GM18517 (cell line): ENCODE data around the gene MAN1A1.

Source experiments
- ATAC-seq: cut with Tn5 transposase; IDR thresholded peaks from one replicate; pipeline ENCODE4 v1.9.1; 2021; ENCODE audit warnings: mild to moderate bottlenecking, moderate library complexity; ENCODE audit not compliant: unreplicated experiment

Gene MAN1A1

GRCh38 chr6:119327810-119328209, 21.8 kb downstream of the MAN1A1 start:
- ATAC-seq: no peak

GRCh38 chr6:119326291-119327005, 23.1 kb downstream of the MAN1A1 start:
- ATAC-seq: no peak

- ATAC-seq: no peak
Measured at GRCh38 chr6:119325559-119326265, 23.8 kb downstream of the MAN1A1 start.

- no peak for ATAC-seq
Measured at GRCh38 chr6:119324718-119325117, 24.8 kb downstream of the MAN1A1 start.

DNA sequence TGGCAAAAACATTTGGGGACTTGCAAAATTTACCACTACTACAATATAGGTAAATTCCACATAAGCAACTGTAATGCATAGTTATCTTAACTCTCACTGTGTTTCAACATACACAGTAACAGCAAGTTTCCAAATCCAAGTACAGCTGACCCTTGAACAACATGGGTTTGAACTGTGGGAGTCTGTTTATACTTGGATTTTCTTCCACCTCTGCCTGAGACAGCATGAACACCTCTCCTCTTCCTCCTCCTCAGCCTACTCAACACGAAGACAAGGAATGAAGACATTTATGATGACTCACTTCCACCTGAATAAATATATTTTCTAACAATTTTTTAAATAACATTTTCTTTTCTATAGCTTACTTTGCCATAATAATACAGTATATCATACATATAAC, 25.6 kb downstream of the MAN1A1 start:
- no peak for ATAC-seq

DNA sequence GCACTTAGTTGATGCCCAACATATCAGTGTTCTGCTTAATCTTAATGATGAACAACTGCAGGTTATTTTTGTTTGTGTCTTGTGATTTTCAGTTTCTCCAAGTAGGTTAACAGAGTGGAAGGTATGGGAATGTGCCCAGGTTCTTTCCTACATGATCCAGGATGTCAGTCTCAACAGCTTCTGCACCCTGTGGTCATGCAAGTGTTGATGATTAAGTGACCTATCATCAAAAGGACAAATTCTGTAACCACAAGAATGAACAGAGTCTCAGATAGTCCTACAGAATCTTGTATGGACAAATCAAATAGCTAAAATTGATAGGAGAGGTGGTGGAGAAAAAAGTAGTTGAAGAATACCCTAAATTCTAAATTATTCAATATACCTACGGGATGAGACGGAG, 26.1 kb downstream of the MAN1A1 start:
- ATAC-seq: no peak

DNA sequence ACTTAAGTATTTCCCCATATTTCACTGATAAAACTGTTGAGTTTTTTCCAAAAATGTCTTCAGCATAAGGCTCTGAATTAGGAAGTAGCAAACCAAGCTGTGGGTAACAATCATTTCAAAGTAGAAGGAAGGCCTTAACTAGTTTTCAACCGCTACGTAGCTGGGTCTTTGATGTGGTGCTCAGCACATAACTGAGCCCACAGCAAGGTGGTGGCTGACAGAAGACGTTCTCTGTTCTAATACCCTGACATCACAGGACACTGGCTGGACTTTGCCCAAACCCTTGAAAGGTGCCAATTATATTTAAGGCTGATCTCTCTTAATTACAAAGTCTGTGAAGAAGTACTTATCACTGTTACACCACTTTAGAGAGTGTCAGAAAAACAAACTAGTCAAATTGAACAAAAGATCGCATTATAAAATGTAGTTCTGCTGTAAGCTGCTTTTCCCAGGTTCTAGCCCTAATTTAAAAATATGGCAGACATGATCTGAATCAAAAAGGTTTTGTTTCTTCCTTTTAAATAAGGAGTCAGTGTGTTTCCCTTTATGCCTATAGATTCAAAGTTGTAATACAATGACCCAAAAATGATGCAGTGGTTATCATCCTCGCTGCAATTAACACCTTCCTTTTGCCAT, 26.7 kb downstream of the MAN1A1 start:
- no peak for ATAC-seq

DNA sequence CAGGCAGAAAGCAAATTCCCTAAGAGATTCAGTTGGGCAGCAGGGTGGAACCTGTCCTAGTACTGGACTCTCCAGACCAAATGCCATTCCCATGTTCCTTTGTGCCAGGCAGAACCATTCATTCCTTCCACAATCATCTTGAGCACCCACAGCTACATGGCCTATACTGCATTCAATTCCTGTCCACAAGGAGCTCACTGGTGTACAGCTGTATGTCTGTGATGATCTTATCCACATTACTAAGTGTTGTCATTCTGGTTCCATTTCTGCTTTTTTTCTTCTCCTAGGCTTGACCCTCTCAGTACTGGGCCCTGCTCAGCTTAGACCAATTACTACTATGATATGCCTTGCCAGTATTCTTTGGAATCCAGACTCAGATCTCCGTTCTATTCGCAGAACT, 27.5 kb downstream of the MAN1A1 start:
- ATAC-seq: no peak

DNA sequence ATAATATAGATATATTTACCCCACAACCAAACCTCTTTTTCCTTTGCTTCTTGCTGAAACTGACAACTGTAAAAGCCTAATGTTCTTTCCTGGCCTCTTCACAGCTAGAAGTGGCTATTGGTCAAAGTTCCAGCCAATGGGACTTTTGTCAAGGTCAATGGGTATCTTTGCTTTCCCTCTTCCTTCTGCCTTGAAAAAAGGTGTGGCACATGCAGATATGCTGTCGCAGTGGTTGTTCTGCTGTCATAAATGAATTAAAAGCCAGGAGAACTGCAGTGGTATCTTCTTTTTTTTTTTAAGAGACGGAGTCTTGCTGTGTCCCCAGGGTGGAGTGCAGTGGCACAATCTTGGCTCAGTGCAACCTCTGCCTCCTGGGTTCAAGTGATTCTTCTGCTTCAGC, 29.9 kb downstream of the MAN1A1 start:
- ATAC-seq: no peak

DNA sequence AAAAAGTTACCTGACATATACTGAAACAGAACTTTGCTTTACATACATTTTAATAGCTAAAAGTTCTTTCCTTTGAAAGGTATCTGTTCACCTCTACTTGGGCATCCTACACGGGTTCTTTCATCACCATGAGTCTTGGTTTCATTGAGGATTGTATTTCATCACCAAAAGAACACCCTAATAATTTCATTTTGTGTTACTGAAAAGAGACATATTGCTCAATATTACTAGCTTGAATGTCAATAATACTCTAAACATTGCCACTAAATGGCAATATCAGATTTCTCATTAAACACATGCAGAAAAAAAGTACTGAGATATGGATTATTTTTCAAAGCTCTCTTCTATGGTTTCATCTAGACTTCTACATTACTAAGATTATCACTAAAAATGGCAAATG, 30.8 kb downstream of the MAN1A1 start:
- no peak for ATAC-seq

DNA sequence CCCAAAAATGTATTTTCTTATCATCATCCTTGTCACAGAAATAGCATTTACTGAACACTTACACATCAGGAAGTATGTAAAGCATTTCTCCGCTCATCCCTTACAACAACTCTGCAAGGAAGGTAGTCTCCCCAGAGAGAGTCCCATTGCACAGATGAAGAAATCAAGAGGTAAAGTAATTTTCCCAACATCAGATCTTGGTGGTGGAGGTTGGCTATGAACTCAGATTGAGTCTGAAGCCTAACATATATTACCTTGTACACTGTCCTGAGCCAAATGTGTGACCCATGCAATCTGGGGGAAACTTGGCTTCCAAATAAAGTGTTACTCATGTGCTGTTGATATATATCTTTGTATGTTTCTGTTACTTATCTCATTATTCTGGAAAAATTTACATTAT, 31.4 kb downstream of the MAN1A1 start:
- no peak for ATAC-seq

GRCh38 chr6:119317007-119317406, 32.6 kb downstream of the MAN1A1 start:
- no peak for ATAC-seq

GRCh38 chr6:119314885-119315272, 34.7 kb downstream of the MAN1A1 start:
- ATAC-seq: peak; percentile 58

- peak; percentile 52 for ATAC-seq
Measured at GRCh38 chr6:119313937-119314884, 35.4 kb downstream of the MAN1A1 start.

GRCh38 chr6:119312875-119313338, 36.7 kb downstream of the MAN1A1 start:
- ATAC-seq: peak; percentile 51

GRCh38 chr6:119312441-119312840, 37.1 kb downstream of the MAN1A1 start:
- ATAC-seq: no peak

DNA sequence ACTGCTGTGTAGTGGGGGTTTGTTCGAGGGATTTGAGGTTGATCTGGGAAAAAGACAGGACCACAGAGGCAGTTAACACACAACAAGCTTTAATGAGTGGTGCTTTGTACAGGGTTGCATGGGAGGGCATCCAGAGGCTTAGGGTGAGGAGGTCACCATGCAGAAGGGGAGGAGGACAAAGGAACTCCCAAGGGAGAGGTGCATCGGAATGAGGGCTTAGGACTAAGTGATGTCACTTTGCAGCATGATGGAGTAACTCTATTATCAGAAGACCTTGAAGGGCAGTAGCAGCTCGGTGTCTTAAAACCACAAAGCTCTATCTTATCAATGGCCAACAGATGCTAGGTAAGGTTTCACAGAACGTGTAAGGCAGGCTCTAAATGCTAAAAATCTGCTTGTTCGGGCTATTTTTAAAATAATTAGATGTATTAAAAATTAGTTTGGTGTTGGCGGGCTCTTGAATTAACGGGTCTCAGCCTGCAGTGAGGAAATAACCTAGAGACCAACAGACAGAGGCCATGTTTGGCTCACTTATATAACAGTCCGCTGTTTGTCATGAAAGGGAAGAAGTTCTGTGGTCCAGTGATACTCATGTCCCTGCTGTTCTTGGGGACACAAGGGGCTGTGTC, 37.9 kb downstream of the MAN1A1 start:
- ATAC-seq: no peak

DNA sequence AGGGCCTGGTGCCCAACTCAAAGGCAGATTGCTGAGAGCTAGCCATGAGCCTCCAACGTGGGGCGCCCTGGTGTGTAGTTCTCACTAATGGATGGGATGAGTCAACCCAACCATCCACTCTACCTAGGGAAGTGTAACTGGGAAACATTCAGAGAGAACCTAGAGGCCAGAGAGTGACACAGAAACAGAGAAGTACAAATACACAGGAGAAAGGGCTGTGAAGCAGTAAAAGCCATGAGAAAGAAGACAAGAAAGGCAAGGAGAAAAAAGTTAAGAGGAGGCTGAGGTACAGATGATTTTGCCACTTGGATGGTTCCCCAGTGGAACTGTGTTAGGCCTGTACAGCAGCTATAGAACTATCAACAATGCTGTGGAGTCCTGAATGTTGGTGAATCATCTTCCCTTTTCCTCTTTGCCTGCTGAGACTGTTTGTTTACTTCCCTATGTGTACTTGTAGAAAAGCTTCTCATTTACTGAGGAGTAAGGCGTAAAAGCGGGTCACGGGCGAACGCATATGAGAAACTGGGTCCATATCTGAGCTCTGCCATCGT, 39.0 kb downstream of the MAN1A1 start:
- no peak for ATAC-seq

DNA sequence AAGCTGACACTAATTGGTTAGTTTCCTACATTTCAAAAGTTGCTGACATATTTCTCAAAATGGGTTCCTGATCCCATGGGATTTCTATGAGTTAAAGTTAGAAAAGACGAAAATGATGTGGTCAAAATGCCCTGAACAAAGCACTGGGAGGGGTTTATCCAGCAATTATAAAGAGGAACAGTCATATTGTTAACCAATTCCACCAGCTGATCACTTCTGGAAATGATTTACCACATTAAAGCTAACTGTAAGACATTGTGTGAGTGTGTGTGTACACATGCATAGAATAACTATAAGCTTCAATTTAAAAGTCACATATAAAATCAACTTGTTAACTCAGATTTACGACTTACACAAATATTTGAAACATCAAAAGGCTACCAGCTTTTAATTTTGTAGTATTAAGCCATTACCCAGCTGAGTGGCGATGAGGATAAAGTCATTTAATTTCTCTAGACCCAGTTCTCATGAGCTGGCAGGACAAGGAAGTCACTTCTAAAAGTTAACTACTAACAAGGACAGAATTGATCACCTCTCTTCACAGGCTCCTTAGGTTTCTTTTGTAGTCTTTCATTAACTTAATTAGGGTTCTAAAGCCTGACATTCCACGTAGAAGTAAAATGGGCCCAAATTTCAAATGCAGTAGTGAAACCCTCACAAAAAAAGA, 40.4 kb downstream of the MAN1A1 start:
- ATAC-seq: no peak
